ENCODE measurements around the gene ZMIZ1.

DNA sequence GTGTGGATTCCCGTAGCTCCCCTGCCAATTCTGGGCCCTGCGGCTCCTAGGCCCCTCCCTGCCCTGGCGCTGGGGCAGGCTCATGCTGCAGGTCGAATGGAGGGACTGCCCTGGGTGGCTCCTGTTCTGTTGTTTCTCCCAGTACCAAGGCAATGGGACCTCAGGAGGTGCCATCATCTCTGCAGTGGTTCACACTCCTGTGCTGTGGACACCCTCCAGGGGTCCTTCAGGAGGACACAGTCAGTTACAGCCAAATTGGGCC lies 138.3 kb downstream of the ZMIZ1 start:
- TF ChIP-seq, protein P1, sequence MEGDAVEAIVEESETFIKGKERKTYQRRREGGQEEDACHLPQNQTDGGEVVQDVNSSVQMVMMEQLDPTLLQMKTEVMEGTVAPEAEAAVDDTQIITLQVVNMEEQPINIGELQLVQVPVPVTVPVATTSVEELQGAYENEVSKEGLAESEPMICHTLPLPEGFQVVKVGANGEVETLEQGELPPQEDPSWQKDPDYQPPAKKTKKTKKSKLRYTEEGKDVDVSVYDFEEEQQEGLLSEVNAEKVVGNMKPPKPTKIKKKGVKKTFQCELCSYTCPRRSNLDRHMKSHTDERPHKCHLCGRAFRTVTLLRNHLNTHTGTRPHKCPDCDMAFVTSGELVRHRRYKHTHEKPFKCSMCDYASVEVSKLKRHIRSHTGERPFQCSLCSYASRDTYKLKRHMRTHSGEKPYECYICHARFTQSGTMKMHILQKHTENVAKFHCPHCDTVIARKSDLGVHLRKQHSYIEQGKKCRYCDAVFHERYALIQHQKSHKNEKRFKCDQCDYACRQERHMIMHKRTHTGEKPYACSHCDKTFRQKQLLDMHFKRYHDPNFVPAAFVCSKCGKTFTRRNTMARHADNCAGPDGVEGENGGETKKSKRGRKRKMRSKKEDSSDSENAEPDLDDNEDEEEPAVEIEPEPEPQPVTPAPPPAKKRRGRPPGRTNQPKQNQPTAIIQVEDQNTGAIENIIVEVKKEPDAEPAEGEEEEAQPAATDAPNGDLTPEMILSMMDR (conservative IDR thresholded peaks at IDR 0.05; ENCODE audit: low read length) = no peak
- TF ChIP-seq EZH2phosphoT487 (IDR thresholded peaks at IDR 0.05; ENCODE audit: borderline replicate concordance) = no peak

Data from Loucy (cell line).